ENCODE data around the gene CLDN19.
"Not testable (repeated sequence)": the region's sequence is repeated elsewhere in the genome, so short reads cannot be mapped to it uniquely, and the experiment has no call there.

Gene CLDN19

GRCh38 chr1:42740851-42741580, 980 bp upstream of the CLDN19 start:
- DNase-seq (ENCODE audit: extremely low read depth in 1 of 2, low read depth in 1 of 2) = no peak

- no peak for DNase-seq (ENCODE audit: extremely low read depth in 1 of 2, low read depth in 1 of 2)
Observed at GRCh38 chr1:42738678-42739226, 1.3 kb downstream of the CLDN19 start.

- no peak for DNase-seq (ENCODE audit: extremely low read depth in 1 of 2, low read depth in 1 of 2)
Observed at GRCh38 chr1:42737986-42738677, 1.9 kb downstream of the CLDN19 start.

- DNase-seq (ENCODE audit: extremely low read depth in 1 of 2, low read depth in 1 of 2) = no peak
Observed at GRCh38 chr1:42737257-42737656, 2.8 kb downstream of the CLDN19 start.

DNA sequence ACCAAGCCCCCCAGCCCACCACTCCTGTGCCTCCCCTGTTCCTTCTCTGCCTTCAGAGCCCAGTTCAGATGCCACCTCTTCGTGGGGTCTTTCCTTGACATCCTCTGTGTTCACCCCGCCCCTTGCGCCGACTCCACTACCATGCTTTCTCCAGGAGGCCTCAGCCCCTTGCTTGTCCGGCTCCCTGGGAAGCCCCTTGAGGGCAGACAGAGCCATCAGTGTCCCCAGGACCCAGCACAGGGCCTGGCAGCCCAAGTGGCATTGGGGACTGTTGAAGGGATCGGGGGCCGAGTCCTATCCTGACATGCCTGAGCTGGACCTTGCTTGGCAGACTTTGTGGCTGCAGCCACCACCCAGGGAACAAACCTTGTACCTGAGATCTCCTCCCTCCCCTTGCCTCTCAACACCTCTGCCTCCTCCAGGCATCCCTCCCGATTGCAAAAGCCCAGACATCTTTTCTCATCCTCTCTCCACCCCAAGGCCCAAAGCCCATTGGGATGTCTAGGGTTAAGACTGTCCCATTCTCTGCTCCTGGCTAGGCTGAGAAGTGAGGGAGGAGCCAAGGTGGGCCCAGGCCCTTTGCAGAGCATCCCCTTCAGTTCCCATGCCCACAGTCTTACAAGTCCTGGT, 3.4 kb downstream of the CLDN19 start:
- DNase-seq (ENCODE audit: extremely low read depth in 1 of 2, low read depth in 1 of 2) = no peak

DNA sequence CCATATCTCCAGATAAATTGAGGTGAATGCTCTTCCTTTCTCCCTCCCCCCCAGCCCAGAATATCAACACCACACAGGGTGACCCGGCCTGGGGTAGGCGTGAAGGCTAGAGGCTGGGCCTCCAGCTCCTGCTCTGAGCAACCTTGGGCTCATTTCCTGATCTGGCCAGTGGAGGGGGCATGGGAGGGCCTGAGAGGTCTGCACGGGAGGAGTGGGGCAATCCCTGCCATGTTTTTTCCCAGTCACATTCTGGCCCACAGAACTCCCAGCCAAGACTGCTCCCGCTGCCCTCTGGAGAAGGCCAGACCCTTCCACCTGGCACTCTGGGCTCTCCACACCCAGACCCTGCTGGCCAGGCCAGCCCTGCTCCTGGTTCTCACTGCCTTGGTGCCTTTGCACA, 3.9 kb downstream of the CLDN19 start:
- no peak for DNase-seq (ENCODE audit: extremely low read depth in 1 of 2, low read depth in 1 of 2)

DNA sequence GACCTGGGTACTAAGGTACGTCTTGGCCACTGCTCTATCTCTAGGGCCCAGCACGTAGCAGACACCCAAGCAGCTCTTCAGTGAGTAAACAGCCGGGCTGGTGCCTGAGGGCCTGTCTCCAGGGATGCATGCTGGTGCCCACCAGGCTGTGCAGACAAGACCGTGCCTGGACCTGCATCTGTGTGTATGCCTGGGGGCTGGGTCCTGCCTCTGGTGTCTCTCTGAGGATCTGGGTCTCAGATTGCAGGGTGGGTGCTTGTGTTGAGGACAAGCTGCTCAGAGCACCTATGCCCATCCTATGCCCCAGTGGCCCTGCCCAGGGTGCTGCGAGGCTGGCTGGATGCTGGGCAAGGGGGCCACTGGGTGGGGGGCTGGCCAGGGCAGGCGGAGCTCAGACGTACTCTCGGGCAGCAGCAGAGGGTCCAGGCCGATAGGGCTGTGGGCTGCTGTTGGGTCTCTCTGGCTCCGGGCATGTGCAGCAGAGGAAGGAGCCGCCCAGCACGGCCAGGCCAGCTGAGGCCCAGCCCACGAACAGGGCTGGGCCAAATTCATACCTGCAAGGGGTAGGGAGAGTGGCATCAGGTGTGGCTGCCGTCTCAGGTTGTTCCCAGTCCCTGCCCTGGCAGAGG, 4.4 kb downstream of the CLDN19 start:
- DNase-seq (ENCODE audit: extremely low read depth in 1 of 2, low read depth in 1 of 2) = no peak

- no peak for DNase-seq (ENCODE audit: extremely low read depth in 1 of 2, low read depth in 1 of 2)
Observed at GRCh38 chr1:42735056-42735455, 5.0 kb downstream of the CLDN19 start.

- no peak for DNase-seq (ENCODE audit: extremely low read depth in 1 of 2, low read depth in 1 of 2)
Observed at GRCh38 chr1:42734201-42735035, 5.6 kb downstream of the CLDN19 start.

- DNase-seq (ENCODE audit: extremely low read depth in 1 of 2, low read depth in 1 of 2) = no peak
Observed at GRCh38 chr1:42733415-42734200, 6.4 kb downstream of the CLDN19 start.

DNA sequence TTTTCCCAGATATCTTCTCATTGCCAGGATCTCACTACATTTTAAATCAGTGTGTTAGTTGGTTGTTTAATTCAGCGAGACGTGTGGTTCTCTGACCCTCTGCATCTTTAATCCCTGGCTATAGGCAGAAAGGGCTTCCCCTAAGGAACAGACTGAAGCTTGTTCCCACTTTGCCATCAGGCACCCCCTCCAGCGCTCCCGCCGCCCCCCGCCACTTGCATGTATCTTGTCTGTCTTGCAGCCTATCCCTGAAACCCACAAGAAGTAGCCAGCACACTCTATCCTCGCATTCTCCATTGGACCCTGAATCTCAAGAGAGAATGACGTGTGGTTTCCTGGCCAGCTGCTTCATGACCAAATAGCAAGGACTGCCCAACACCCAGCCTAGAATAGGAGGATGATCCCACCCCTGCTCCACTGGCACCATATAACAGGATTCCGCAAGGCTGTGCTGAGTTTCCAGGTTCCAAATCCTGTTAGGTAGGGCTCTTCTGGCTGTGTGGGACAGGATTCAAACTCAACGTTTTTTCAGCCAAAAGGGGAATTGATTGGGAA, 7.8 kb downstream of the CLDN19 start:
- DNase-seq (ENCODE audit: extremely low read depth in 1 of 2, low read depth in 1 of 2) = no peak

- no peak for DNase-seq (ENCODE audit: extremely low read depth in 1 of 2, low read depth in 1 of 2)
Observed at GRCh38 chr1:42731585-42731984, 8.5 kb downstream of the CLDN19 start.

- DNase-seq (ENCODE audit: extremely low read depth in 1 of 2, low read depth in 1 of 2) = no peak
Observed at GRCh38 chr1:42730988-42731387, 9.0 kb downstream of the CLDN19 start.

DNA sequence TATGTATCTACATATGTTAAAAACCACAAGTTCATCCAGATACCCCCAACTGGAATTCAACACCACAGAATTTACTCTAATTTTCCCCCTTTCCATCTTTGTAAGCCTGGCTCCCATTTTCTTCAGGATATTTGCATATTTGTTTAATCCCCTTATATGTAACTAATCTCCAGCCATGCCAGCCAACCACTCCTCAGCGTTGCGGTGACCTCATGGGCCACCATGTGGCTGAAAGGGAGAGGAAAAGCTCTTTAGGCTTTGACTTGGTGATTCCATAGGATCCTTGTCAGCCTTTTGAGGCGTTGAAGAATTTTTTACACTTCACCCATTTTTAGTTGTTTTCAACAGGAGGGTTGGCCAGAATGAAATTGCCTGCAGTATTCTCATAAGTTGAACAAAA, 10.0 kb downstream of the CLDN19 start:
- no peak for DNase-seq (ENCODE audit: extremely low read depth in 1 of 2, low read depth in 1 of 2)

- DNase-seq (ENCODE audit: extremely low read depth in 1 of 2, low read depth in 1 of 2) = not testable (repeated sequence)
Observed at GRCh38 chr1:42725820-42726219, 14.2 kb downstream of the CLDN19 start.

- no peak for DNase-seq (ENCODE audit: extremely low read depth in 1 of 2, low read depth in 1 of 2)
Observed at GRCh38 chr1:42723511-42723910, 16.5 kb downstream of the CLDN19 start.

GRCh38 chr1:42722403-42722802, 17.6 kb downstream of the CLDN19 start:
- not testable (repeated sequence) for DNase-seq (ENCODE audit: extremely low read depth in 1 of 2, low read depth in 1 of 2)

GRCh38 chr1:42721926-42722325, 18.1 kb downstream of the CLDN19 start:
- no peak for DNase-seq (ENCODE audit: extremely low read depth in 1 of 2, low read depth in 1 of 2)

GRCh38 chr1:42720868-42721267, 19.2 kb downstream of the CLDN19 start:
- no peak for DNase-seq (ENCODE audit: extremely low read depth in 1 of 2, low read depth in 1 of 2)

Data from activated CD8-positive, alpha-beta memory T cell treated with anti-CD3 and anti-CD28 coated beads for 1 hour (primary cell).